ENCODE measurements around the gene NEDD4.
"Not testable (repeated sequence)": the region's sequence is repeated elsewhere in the genome, so short reads cannot be mapped to it uniquely, and the experiment has no call there.

The NEDD4 gene

GRCh38 chr15:56003777-56004176 is 10.4 kb upstream of the NEDD4 start:
- not testable (repeated sequence) for DNase-seq

GRCh38 chr15:56003277-56003676 is 9.9 kb upstream of the NEDD4 start:
- not testable (repeated sequence) for DNase-seq

- no peak for DNase-seq
Measured at GRCh38 chr15:56001471-56002078, 8.2 kb upstream of the NEDD4 start.

DNA sequence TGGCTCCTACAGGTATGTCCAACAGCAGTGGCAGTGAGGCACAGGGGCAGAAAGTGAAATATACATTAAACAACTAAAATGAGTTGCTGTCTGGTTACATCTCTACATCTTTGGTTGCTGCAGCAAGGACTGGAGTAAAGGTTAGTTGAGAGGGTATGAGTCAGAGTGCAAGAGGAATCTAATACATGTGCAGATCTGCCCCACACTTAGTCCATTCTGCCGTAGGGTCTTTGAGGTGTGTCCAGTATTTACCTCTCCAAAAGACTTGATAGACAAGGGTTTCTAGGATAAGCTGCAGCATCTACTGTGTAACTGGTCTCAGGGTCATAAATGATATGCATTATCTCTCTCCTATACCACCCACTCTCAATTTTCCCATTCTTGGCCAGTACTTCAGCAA is 6.2 kb upstream of the NEDD4 start:
- DNase-seq = no peak

GRCh38 chr15:55998478-55998877 is 5.1 kb upstream of the NEDD4 start:
- no peak for DNase-seq

- peak; percentile 64 for DNase-seq
Measured at GRCh38 chr15:55993804-55994560, 570 bp upstream of the NEDD4 start.

- DNase-seq = peak; percentile 17
Measured at GRCh38 chr15:55992769-55993110, 672 bp downstream of the NEDD4 start.

DNA sequence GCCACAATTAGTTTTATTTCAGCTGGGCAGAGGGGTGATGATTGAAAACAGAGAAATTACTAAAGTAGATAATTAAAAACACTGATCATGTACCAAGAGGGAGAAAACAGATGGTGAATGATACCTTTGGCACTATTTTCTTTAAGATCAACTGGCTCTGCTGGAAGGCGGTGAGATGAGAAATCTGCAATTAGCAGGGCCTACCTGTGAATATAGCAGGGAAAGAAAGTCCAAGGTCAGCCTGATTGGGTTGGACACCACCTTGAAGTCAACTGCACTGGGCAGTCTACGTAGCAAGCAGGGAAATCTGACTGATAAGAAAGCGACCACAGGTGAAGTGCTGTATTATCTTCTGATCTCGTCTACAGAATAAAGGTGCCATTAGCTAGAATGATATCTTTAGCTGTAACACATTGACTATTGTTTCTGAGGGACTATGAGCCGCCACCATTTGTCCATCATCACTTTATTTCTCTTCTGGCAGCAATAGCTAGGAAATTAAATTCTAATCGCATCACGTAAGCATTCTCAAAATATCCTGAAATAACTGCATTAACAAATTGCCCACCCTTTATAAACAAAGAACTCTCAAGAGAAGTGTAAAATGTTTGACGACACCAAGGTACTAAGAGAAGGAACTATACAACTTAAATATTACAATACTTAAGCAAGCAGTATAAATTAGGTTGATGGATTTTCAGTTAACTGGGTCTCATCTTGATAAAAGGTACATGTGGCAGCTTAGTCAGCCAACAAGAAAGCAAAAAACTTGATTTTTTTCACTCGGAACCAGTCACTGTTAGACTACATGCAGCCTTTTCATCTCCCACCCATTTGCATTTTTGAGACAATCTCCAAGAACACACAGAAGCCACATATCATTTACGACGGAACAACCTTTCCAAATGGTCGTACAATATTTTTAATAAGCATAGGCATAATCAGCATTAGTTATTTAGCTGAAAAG is 1.3 kb downstream of the NEDD4 start:
- no peak for DNase-seq

DNA sequence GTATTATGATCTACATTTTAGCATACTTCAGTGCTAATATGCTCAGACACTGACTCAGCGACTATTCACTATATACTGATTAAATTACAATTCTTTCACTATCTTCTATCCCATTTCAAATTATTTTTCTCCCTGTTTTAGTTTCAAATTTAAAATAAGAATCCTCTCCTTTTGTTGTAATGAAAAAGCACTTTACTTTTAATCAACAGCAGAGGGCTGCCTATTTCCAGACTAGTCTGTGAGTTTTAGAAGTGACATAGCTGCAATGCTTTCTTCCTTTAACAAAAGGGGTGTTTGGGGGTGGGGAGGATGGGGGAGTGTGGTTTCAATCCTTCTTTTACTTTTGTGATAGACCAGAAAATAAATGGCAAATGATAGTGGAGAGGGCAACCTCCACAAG is 2.4 kb downstream of the NEDD4 start:
- no peak for DNase-seq

DNA sequence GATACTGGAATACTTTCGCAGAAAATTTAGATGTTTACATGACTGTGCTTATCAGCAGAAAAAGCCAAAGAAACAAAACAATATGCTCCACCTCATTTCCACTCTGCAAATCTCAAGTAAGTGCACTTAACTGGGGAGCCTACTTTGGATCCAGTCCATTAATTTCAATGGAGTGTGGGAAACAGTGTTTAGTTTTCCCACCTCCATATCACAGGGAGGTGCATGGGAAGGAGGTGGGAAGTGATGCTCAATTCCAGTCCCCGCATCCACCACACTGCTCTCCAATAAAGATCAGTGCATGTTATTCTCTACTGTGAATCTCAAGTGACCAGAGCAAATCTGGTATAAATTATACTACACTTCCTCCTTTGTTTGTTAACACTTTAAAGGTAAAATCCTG is 2.9 kb downstream of the NEDD4 start:
- DNase-seq = no peak

DNA sequence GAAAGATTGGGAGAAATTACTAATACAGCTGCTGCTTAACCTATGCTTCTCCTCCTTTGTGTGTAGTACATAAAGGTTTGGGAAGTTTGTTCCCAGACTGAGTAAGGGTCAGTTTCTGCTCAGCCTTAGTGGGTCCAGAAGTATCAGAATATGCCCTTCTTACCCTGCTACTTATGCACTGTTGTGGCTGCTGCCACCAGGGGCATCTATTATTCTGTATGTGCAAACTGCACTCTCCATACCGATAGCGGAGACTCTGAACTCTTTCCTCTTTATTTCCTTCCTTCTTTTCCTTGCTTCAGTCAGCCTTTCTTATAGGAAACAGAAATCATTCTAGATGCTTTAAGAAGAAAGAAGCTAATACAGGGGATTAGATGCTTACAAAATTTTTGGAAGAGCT is 4.0 kb downstream of the NEDD4 start:
- no peak for DNase-seq

DNA sequence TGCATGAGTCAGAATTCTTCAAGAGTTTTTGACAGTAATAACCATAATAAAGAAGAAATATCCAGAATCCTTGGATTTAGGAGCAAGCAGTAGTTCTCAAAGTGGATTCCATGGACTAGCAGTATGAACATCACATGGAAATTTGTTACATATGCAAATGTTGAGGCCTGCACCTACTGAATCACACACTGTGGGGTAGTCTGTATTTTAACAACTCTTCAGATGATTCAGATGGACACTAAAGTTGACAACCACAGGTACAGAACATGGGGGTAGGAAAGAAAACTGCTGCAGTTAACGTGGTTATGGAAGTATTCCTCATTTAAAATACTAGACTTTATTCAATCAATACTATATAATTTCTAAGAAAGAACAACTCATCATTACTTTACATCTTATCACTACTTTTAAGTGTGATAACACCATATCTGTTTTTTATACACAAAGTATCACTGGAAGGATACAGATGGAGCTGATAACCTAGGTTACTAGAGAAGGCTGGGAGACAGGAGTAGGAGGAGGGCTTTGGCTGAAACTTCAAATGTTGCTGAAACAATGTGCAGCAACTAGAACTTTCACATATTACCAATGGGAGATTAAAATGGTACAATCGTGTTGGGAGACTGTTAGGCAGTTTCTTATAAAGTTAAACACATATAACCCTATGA is 11.7 kb downstream of the NEDD4 start:
- no peak for DNase-seq

GRCh38 chr15:55980511-55980910 is 12.9 kb downstream of the NEDD4 start:
- no peak for DNase-seq

GRCh38 chr15:55977231-55977630 is 16.2 kb downstream of the NEDD4 start:
- no peak for DNase-seq

DNA sequence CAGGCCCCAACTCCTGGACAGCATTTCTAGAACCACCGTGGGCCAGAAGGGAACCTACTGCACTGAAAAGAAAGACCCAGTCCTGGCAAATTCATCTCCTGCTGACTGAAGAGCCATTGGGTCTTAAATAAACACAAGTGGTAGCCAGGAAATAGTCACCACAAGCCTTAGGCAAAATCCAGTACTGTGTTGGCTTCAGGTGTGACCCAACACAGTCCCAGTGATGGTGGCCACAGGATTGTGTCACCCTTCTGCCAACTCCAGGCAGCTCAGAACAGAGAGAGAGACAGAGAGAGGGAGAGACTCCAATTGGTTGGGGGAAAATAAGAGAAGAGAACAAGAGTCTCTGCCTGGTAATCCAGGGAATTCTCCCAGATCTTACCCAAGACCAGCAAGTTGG is 23.1 kb downstream of the NEDD4 start:
- DNase-seq = no peak

GRCh38 chr15:55969582-55969981 is 23.8 kb downstream of the NEDD4 start:
- no peak for DNase-seq

DNA sequence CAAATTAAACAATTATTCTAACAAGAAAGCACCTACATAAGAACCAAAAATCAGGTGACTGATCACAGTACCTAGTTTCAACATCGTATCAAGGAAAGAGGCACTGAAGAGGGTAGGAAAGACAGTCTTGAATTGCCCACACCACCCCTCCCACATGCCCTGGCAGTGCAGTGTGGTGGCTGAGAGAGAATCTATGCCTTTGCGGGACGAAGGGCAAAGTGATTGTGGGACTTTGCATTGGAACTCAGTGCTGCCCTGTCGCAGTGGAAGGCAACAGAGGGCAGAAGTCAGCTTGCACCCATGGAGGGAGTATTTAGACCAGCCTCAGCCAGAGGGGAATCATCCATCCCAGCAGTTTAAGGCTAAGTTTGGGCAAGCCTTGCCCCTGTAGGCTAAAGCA is 24.5 kb downstream of the NEDD4 start:
- no peak for DNase-seq

DNA sequence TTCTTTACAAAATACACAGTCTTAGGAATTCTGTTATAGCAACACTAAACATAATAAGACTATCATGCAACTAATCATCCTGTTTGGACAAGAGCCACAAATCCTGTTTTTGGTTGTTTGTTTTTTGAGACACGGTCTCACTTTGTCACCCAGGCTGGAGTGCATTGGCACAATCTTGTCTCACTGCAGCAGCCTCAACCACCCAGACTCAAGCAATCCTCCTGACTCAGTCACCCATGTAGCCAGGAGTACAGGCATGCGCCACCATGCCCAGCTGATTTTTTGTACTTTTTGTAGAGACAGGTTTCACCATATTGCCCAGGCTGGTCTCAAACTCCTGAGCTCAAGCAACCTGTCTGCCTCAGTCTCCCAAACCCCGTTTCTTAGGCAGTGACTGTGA is 28.3 kb downstream of the NEDD4 start:
- no peak for DNase-seq

- DNase-seq = no peak
Measured at GRCh38 chr15:55960946-55961345, 32.5 kb downstream of the NEDD4 start.

GRCh38 chr15:55959744-55960447 is 33.5 kb downstream of the NEDD4 start:
- DNase-seq = no peak

- no peak for DNase-seq
Measured at GRCh38 chr15:55958349-55958748, 35.1 kb downstream of the NEDD4 start.

- no peak for DNase-seq
Measured at GRCh38 chr15:55954862-55955605, 38.4 kb downstream of the NEDD4 start.

Measured in kidney glomerular epithelial cell (primary cell).